ENCODE data around the gene CCDC33.
A peak's percentile ranks its signal among the peaks of the same experiment; 100 is the strongest.

The CCDC33 gene

GRCh38 chr15:74281147-74282133, 45.3 kb downstream of the CCDC33 start:
- DNase-seq (ENCODE audit: low spot score) = no peak

- DNase-seq (ENCODE audit: low spot score) = no peak
Observed at GRCh38 chr15:74283368-74283767, 47.2 kb downstream of the CCDC33 start.

GRCh38 chr15:74289671-74290070, 53.5 kb downstream of the CCDC33 start:
- DNase-seq (ENCODE audit: low spot score) = no peak

GRCh38 chr15:74290645-74291044, 54.5 kb downstream of the CCDC33 start:
- no peak for DNase-seq (ENCODE audit: low spot score)

- DNase-seq (ENCODE audit: low spot score) = peak; percentile 100
Observed at GRCh38 chr15:74291101-74292071, 55.3 kb downstream of the CCDC33 start.

- peak; percentile 84 for DNase-seq (ENCODE audit: low spot score)
Observed at GRCh38 chr15:74293021-74293810, 57.1 kb downstream of the CCDC33 start.

- DNase-seq (ENCODE audit: low spot score) = no peak
Observed at GRCh38 chr15:74294010-74294409, 57.9 kb downstream of the CCDC33 start.

GRCh38 chr15:74295800-74296199, 59.7 kb downstream of the CCDC33 start:
- peak; percentile 27 for DNase-seq (ENCODE audit: low spot score)

GRCh38 chr15:74297887-74298286, 61.8 kb downstream of the CCDC33 start:
- DNase-seq (ENCODE audit: low spot score) = peak; percentile 58

- no peak for DNase-seq (ENCODE audit: low spot score)
Observed at GRCh38 chr15:74300057-74300795, 64.1 kb downstream of the CCDC33 start.

- no peak for DNase-seq (ENCODE audit: low spot score)
Observed at GRCh38 chr15:74301583-74302361, 65.6 kb downstream of the CCDC33 start.

GRCh38 chr15:74302821-74303359, 66.8 kb downstream of the CCDC33 start:
- peak; percentile 88 for DNase-seq (ENCODE audit: low spot score)

- DNase-seq (ENCODE audit: low spot score) = no peak
Observed at GRCh38 chr15:74303741-74304309, 67.7 kb downstream of the CCDC33 start.

- no peak for DNase-seq (ENCODE audit: low spot score)
Observed at GRCh38 chr15:74304431-74304830, 68.3 kb downstream of the CCDC33 start.

GRCh38 chr15:74305687-74306086, 69.6 kb downstream of the CCDC33 start:
- DNase-seq (ENCODE audit: low spot score) = no peak

- no peak for DNase-seq (ENCODE audit: low spot score)
Observed at GRCh38 chr15:74306781-74307217, 70.7 kb downstream of the CCDC33 start.

- DNase-seq (ENCODE audit: low spot score) = peak; percentile 81
Observed at GRCh38 chr15:74307827-74308811, 72.0 kb downstream of the CCDC33 start.

Data from SK-N-DZ (cell line).